Measurements from ENCODE around the gene F2R.
"Not testable (repeated sequence)": the region's sequence is repeated elsewhere in the genome, so short reads cannot be mapped to it uniquely, and the experiment has no call there.

Gene F2R

DNA sequence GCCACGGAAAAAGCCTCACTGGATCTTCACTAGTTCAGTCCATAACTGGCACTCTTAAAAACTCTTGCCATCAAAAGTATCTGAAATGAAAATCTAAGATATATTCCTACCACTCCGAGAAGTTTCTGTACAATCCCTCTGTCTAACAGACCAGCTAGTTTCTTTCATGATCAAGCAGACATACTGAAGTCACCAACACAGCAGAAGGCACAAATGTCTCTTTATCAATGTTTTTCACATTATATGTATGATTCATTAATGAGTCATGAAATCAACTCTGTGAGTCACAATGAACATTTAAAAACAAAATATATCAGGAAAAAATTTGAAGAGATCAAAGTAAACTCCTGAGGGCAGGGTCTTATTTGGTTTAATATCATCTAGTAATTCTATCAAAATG lies 50.8 kb downstream of the F2R start:
- H4K12ac ChIP-seq (ENCODE audit: low read depth, low read length) = no peak overlapping the region
- H2BK120ac ChIP-seq (ENCODE audit: insufficient read depth, low read length, poor library complexity) = no peak overlapping the region

DNA sequence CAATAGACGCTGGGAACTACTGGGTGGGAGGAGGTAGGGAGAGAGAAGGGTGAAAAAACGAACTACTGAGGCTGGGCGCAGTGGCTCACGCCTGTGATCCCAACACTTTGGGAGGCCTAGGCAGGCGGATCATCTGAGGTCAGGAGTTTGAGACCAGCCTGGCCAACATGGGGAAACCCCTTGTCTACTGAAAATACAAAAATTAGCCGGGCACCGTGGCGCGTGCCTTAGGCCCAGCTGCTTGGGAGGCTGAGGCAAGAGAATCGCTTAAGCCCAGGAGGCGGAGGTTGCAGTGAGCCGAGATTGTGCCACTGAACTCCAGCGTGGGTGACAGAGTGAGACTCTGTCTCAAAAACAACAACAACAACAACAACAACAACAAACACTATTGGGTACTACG lies 55.1 kb downstream of the F2R start:
- H4K8ac ChIP-seq (ENCODE audit: low read depth, low read length); H3K9ac ChIP-seq (ENCODE audit: low read length); H3K36me3 ChIP-seq (ENCODE audit: control insufficient read depth in 1 of 2, insufficient read depth in 2 of 2, low read length in 2 of 2); H3K27ac ChIP-seq (ENCODE audit: low read depth, low read length); H3K14ac ChIP-seq (ENCODE audit: low read length); H2BK120ac ChIP-seq (ENCODE audit: insufficient read depth, low read length, poor library complexity); H2BK12ac ChIP-seq (ENCODE audit: low read length); H3K79me2 ChIP-seq (ENCODE audit: control insufficient read depth, insufficient read depth, low read length, poor library complexity); H2AFZ ChIP-seq (ENCODE audit: insufficient read depth, low read length, poor library complexity); H3K23ac ChIP-seq (ENCODE audit: low read length); H4K91ac ChIP-seq (ENCODE audit: low read depth, low read length); H3K4me2 ChIP-seq (ENCODE audit: low read length); H3K18ac ChIP-seq (ENCODE audit: low read length); H2AK5ac ChIP-seq (ENCODE audit: low read length); H2BK5ac ChIP-seq (ENCODE audit: low read depth, low read length, poor library complexity); DNase-seq; H3K27me3 ChIP-seq (ENCODE audit: insufficient read depth, low read length); H3K4ac ChIP-seq (ENCODE audit: low read depth, low read length); H3K9me3 ChIP-seq (ENCODE audit: insufficient read depth, low read depth, low read length); H3K4me1 ChIP-seq (ENCODE audit: control insufficient read depth in 1 of 2, insufficient read depth in 2 of 2, low read length in 2 of 2); H4K12ac ChIP-seq (ENCODE audit: low read depth, low read length); H3K4me3 ChIP-seq (ENCODE audit: low read depth, low read length); H3K79me1 ChIP-seq (ENCODE audit: low read length): not testable (repeated sequence)
- no CpG with 5 or more reads among the region's 14 CpGs for WGBS (ENCODE audit: extremely low coverage, insufficient coverage, insufficient read length)

More for the DNA sequence above, 50.8 kb downstream of the F2R start:
- no peak for DNase-seq
- H3K27ac ChIP-seq (ENCODE audit: low read depth, low read length) = no peak overlapping the region
- no peak overlapping the region for H4K8ac ChIP-seq (ENCODE audit: low read depth, low read length)
- H4K91ac ChIP-seq (ENCODE audit: low read depth, low read length) = no peak overlapping the region
- H3K79me1 ChIP-seq (ENCODE audit: low read length) = no peaks in the 10 kb centered on the region
- no peak overlapping the region for H3K18ac ChIP-seq (ENCODE audit: low read length)
- H3K14ac ChIP-seq (ENCODE audit: low read length) = no peak overlapping the region
- no peak overlapping the region for H3K4me3 ChIP-seq (ENCODE audit: low read depth, low read length)
- no CpG with 5 or more reads among the region's 2 CpGs for WGBS (ENCODE audit: extremely low coverage, insufficient coverage, insufficient read length)
- H3K4ac ChIP-seq (ENCODE audit: low read depth, low read length) = no peak overlapping the region
- no peak overlapping the region for H3K4me2 ChIP-seq (ENCODE audit: low read length)
- no peaks in the 10 kb centered on the region for H3K36me3 ChIP-seq (ENCODE audit: control insufficient read depth in 1 of 2, insufficient read depth in 2 of 2, low read length in 2 of 2)
- H2BK12ac ChIP-seq (ENCODE audit: low read length) = no peak overlapping the region
- no peak overlapping the region for H2AK5ac ChIP-seq (ENCODE audit: low read length)
- H3K27me3 ChIP-seq (ENCODE audit: insufficient read depth, low read length) = no peaks in the 10 kb centered on the region
- H2AFZ ChIP-seq (ENCODE audit: insufficient read depth, low read length, poor library complexity) = no peak overlapping the region
- H3K9me3 ChIP-seq (ENCODE audit: insufficient read depth, low read depth, low read length) = no peaks in the 10 kb centered on the region
- no peak overlapping the region for H3K9ac ChIP-seq (ENCODE audit: low read length)
- H2BK5ac ChIP-seq (ENCODE audit: low read depth, low read length, poor library complexity) = no peak overlapping the region
- H3K4me1 ChIP-seq (ENCODE audit: control insufficient read depth in 1 of 2, insufficient read depth in 2 of 2, low read length in 2 of 2) = peaks cover 0 to 4% of the 10 kb centered on the region in 2 experiments
- H3K23ac ChIP-seq (ENCODE audit: low read length) = no peak overlapping the region
- H3K79me2 ChIP-seq (ENCODE audit: control insufficient read depth, insufficient read depth, low read length, poor library complexity) = no peaks in the 10 kb centered on the region

DNA sequence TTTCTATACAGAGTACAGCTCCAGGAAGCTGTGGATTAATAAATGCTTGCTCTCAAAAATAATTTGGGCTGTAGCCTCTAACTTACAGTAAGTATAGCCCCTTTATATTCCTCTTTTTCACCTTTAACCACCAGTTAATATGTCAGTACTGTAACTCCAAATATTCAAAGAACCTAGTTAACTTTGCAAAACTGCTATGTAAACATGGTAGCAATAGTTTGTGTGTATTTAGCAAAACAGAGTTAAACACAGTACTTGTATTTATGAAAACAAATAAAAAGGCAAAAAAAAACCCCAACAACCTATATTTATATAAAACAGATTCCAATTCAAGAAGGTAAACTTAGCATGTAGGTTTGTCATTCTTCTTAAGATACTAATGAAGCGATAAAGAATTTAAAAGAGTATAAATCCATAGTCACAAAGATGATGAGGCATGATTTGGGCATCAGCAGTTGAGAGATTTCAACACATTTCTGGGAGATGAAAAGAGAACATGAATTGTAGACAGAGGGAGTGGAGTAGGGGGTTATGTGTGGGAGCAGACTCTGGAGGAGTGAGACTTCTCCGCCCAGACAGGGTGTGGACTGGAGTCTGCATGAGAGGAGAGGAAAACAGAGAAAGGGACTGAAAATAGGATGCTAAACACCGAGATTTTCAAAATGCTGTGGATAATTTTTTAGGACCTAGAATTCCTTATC lies 55.9 kb downstream of the F2R start:
- H2BK12ac ChIP-seq (ENCODE audit: low read length) = no peak overlapping the region
- H2AFZ ChIP-seq (ENCODE audit: insufficient read depth, low read length, poor library complexity) = no peak overlapping the region
- no peaks in the 10 kb centered on the region for H3K79me2 ChIP-seq (ENCODE audit: control insufficient read depth, insufficient read depth, low read length, poor library complexity)
- H2BK120ac ChIP-seq (ENCODE audit: insufficient read depth, low read length, poor library complexity) = no peak overlapping the region
- H3K9me3 ChIP-seq (ENCODE audit: insufficient read depth, low read depth, low read length) = no peaks in the 10 kb centered on the region
- H2BK5ac ChIP-seq (ENCODE audit: low read depth, low read length, poor library complexity) = no peak overlapping the region
- H3K4me2 ChIP-seq (ENCODE audit: low read length) = no peak overlapping the region
- no peak overlapping the region for H3K4ac ChIP-seq (ENCODE audit: low read depth, low read length)
- no peaks in the 10 kb centered on the region for H3K36me3 ChIP-seq (ENCODE audit: control insufficient read depth in 1 of 2, insufficient read depth in 2 of 2, low read length in 2 of 2)
- no peak overlapping the region for H4K91ac ChIP-seq (ENCODE audit: low read depth, low read length)
- H3K9ac ChIP-seq (ENCODE audit: low read length) = no peak overlapping the region
- H4K8ac ChIP-seq (ENCODE audit: low read depth, low read length) = no peak overlapping the region
- no CpG with 5 or more reads among the region's 3 CpGs for WGBS (ENCODE audit: extremely low coverage, insufficient coverage, insufficient read length)
- H3K79me1 ChIP-seq (ENCODE audit: low read length) = no peaks in the 10 kb centered on the region
- no peak overlapping the region for H4K12ac ChIP-seq (ENCODE audit: low read depth, low read length)
- H3K4me3 ChIP-seq (ENCODE audit: low read depth, low read length) = no peak overlapping the region
- H3K4me1 ChIP-seq (ENCODE audit: control insufficient read depth in 1 of 2, insufficient read depth in 2 of 2, low read length in 2 of 2) = no peaks in the 10 kb centered on the region
- H2AK5ac ChIP-seq (ENCODE audit: low read length) = no peak overlapping the region
- H3K27ac ChIP-seq (ENCODE audit: low read depth, low read length) = no peak overlapping the region
- H3K23ac ChIP-seq (ENCODE audit: low read length) = no peak overlapping the region
- no peak overlapping the region for H3K18ac ChIP-seq (ENCODE audit: low read length)
- DNase-seq = no peak
- no peaks in the 10 kb centered on the region for H3K27me3 ChIP-seq (ENCODE audit: insufficient read depth, low read length)
- no peak overlapping the region for H3K14ac ChIP-seq (ENCODE audit: low read length)

DNA sequence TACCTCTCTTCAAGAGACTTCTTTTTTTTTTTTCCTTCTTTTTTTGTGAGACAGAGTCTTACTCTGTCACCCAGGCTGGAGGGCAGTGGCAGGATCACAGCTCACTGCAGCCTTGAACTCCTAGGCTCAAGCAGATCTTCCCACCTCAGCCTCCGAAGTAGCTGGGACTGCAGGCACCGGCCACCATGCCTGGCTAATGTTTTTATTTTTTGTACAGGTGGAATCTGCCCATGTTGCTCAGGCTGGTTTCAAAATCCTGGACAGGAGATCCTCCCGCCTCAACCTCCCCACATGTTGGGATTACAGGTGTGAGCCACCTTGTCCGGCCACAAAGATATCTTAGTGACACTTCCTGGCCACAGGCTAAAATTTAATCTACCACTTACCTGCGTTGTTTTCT lies 60.0 kb downstream of the F2R start:
- Histone ChIP-seq H3K27me3 (ENCODE audit: insufficient read depth, low read length) (no peaks in the 10 kb centered on the region), H3K14ac (ENCODE audit: low read length) (no peak overlapping the region), H2BK120ac (ENCODE audit: insufficient read depth, low read length, poor library complexity) (no peak overlapping the region), H3K4me2 (ENCODE audit: low read length) (no peak overlapping the region), H3K79me1 (ENCODE audit: low read length) (no peaks in the 10 kb centered on the region), H3K79me2 (ENCODE audit: control insufficient read depth, insufficient read depth, low read length, poor library complexity) (no peaks in the 10 kb centered on the region), H2AK5ac (ENCODE audit: low read length) (no peak overlapping the region), H3K23ac (ENCODE audit: low read length) (no peak overlapping the region), H3K18ac (ENCODE audit: low read length) (no peak overlapping the region), H2BK12ac (ENCODE audit: low read length) (no peak overlapping the region), H4K8ac (ENCODE audit: low read depth, low read length) (no peak overlapping the region), H3K4ac (ENCODE audit: low read depth, low read length) (no peak overlapping the region), H2AFZ (ENCODE audit: insufficient read depth, low read length, poor library complexity) (no peak overlapping the region), H3K9me3 (ENCODE audit: insufficient read depth, low read depth, low read length) (no peaks in the 10 kb centered on the region), H3K27ac (ENCODE audit: low read depth, low read length) (no peak overlapping the region), H4K91ac (ENCODE audit: low read depth, low read length) (no peak overlapping the region), H3K9ac (ENCODE audit: low read length) (no peak overlapping the region), H4K12ac (ENCODE audit: low read depth, low read length) (no peak overlapping the region), H3K4me3 (ENCODE audit: low read depth, low read length) (no peak overlapping the region), H2BK5ac (ENCODE audit: low read depth, low read length, poor library complexity) (no peak overlapping the region), H3K36me3 (ENCODE audit: control insufficient read depth in 1 of 2, insufficient read depth in 2 of 2, low read length in 2 of 2) (no peaks in the 10 kb centered on the region), H3K4me1 (ENCODE audit: control insufficient read depth in 1 of 2, insufficient read depth in 2 of 2, low read length in 2 of 2) (no peaks in the 10 kb centered on the region)
- DNase-seq = no peak
- WGBS (ENCODE audit: extremely low coverage, insufficient coverage, insufficient read length) = no CpG with 5 or more reads among the region's 5 CpGs

Measured in trophoblast cell (in vitro differentiated cells and primary cell).